Progenitor cell of endocrine pancreas (in vitro differentiated cells): ENCODE data around the gene AOC1. TPM values are rescaled to one million over a fixed set of nuclear protein-coding genes. Genes with fewer than 3 reads are reported as not detected.

Source experiments
- DNase-seq: peaks from one replicate; pipeline ENCODE4 v3.0.0; 2021; ENCODE audit warnings: low spot score; ENCODE audit not compliant: unreplicated experiment
- H3K27ac Mint-ChIP-seq: 2 replicates; pipeline ENCODE4 v1.8.0; 2021; ENCODE audit warnings: mild to moderate bottlenecking, moderate library complexity, mixed read lengths
- H3K27me3 Mint-ChIP-seq: 2 replicates; pipeline ENCODE4 v1.8.0; 2021; ENCODE audit warnings: mixed read lengths
- H3K36me3 Mint-ChIP-seq: 2 replicates; pipeline ENCODE4 v1.8.0; 2022; ENCODE audit warnings: mixed read lengths; ENCODE audit not compliant: insufficient read depth
- H3K4me1 Mint-ChIP-seq: 2 replicates; pipeline ENCODE4 v1.8.0; 2021; ENCODE audit warnings: low read depth, mixed read lengths
- H3K4me3 Mint-ChIP-seq: 2 replicates; pipeline ENCODE4 v1.8.0; 2021; ENCODE audit warnings: low read depth, mild to moderate bottlenecking, moderate library complexity, mixed read lengths
- H3K9me3 Mint-ChIP-seq: 2 replicates; pipeline ENCODE4 v1.8.0; 2021; ENCODE audit warnings: low read depth, mixed read lengths
- CTCF ChIP-seq: fragments of 200-600 bp; sonication (generic); IDR thresholded peaks from one replicate; pipeline ENCODE4 v1.5.0; 2021; ENCODE audit warnings: antibody characterized with exemption, mild to moderate bottlenecking; ENCODE audit not compliant: unreplicated experiment
- total RNA-seq: library from RNA; stranded (reverse); gene quantifications from 2 replicates; pipeline ENCODE4 v1.2.1, GENCODE V29; 2021

Gene AOC1
- total RNA-seq, 1 donor from 2014 or later, result 2.9 TPM

DNA sequence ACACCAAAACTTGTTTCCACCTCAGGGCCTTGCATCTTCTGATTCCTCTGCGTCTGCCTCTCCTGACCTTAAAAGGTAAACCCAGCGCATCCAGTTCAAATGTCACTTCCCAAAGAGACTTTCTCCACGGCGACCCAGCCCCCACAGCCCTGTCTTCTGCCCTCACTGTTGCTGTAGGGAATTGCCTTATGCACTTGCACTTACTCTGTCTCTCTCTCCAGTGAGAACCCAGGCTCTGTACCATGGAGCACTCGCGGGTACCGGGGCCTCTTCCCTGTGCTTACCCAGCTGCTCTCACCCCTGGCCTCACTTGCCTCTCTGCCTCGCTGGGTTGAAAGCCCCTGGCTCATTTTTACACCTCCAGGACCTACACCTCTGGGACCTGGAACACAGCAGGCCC lies 48.4 kb downstream of the AOC1 start:
- Mint-ChIP-seq H3K9me3 (no peaks in the 10 kb centered on the region), H3K4me1 (no peaks in the 10 kb centered on the region), H3K4me3 (no peak overlapping the region), H3K27ac (no peak overlapping the region), H3K27me3 (peaks cover 58% of the 10 kb centered on the region), H3K36me3 (no peaks in the 10 kb centered on the region)
- no peak for DNase-seq
- no peak for TF ChIP-seq CTCF

DNA sequence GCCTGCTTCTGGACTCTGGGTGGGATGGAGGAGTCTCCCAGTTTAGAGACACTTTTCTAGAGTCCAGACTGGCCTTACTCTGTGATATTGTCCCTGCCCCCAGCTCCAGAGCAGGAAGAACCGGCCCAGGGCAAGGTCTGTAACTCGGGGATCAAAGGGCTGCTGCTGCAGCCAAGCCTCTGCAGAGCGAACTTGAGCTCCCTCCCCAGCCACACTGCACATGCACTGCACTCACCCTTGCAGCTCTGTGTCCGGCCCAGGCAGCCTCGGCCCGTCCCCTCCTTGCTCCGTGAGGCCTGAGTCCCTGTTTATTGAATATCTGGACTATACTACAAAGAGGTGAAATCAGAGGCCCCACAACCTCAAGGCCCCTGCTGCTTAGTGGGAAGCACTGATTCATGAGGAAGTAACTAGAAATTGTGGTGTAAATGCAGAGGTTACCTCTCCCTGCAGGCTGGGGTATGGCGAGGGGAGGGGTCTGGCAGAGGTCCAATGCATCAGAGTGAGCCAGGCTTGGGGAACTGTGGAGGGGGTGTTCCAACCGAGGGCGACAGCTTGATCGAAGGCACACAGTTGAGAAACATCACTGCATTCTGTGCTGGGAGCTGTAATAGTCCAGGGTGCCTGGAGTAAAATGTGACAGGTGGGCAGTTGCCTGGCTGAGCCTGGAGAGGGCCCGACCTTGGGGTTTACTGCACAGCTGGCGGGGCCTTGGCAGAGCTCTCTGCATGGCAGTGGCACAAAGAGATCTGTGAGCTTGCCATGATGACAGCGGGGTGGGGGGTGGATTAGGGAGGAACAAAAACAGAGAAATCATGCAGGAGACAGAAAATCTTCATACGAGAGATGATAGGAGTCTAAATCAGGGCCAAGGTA lies 49.1 kb downstream of the AOC1 start:
- H3K4me3 Mint-ChIP-seq, result no peak overlapping the region
- peaks cover 56% of the 10 kb centered on the region for H3K27me3 Mint-ChIP-seq
- H3K9me3 Mint-ChIP-seq, result no peaks in the 10 kb centered on the region
- H3K27ac Mint-ChIP-seq, result no peak overlapping the region
- H3K36me3 Mint-ChIP-seq, result no peaks in the 10 kb centered on the region
- no peak for TF ChIP-seq CTCF
- DNase-seq, result no peak
- no peaks in the 10 kb centered on the region for H3K4me1 Mint-ChIP-seq

GRCh38 chr7:150902078-150903033 lies 50.0 kb downstream of the AOC1 start:
- Mint-ChIP-seq H3K4me1 (no peaks in the 10 kb centered on the region), H3K9me3 (no peaks in the 10 kb centered on the region), H3K27ac (no peak overlapping the region), H3K36me3 (no peaks in the 10 kb centered on the region), H3K4me3 (no peak overlapping the region), H3K27me3 (peaks cover 54% of the 10 kb centered on the region)
- no peak for DNase-seq
- TF ChIP-seq CTCF, result no peak

DNA sequence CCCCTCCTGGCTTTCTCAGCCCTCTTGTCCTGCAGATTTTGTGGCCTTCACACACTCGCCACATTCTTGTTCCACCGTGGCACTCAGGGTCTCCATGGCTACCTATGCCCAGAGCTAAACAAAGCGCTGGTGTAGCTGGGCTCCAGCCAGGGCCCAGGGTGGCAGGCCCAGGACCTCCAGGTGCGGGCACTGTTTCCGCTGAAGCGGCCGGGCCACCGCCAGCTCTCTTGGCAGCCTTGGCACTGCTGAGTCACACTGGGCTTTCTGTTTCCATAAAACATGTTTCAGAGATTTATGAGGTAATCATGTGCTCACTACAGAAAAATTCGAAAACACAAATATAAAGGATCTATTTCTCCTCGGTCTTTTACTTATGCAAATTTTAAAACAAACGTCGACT lies 51.3 kb downstream of the AOC1 start:
- no peak for DNase-seq
- Mint-ChIP-seq H3K27ac (no peak overlapping the region), H3K9me3 (no peaks in the 10 kb centered on the region), H3K27me3 (peaks cover 42% of the 10 kb centered on the region), H3K4me1 (no peaks in the 10 kb centered on the region), H3K4me3 (no peak overlapping the region), H3K36me3 (no peaks in the 10 kb centered on the region)
- no peak for TF ChIP-seq CTCF
